SK-N-SH (cell line): ENCODE results near the gene PSMB10. TPM values are rescaled to one million over a fixed set of nuclear protein-coding genes. Genes with fewer than 3 reads are reported as not detected.

ENCODE experiments used
- CTCF ChIA-PET: fragments of 300-600, 350-600 bp; formaldehyde crosslinking; extraction: SDS; loops from one replicate; lab custom pipeline; 2021; lab: Yijun Ruan, JAX
- POLR2A ChIA-PET: fragments of 350-600 bp; sonication (Branson Sonifier 250); formaldehyde crosslinking; extraction: SDS; loops from one replicate; lab custom pipeline; 2020; ENCODE audit warnings: antibody characterized with exemption, inconsistent platforms; lab: Yijun Ruan, JAX
- DNase-seq: peaks from one replicate; pipeline ENCODE4 v3.0.0; 2012
- H2AFZ ChIP-seq: fragments of 200-600 bp; sonication (generic); 2 replicates; pipeline ENCODE4 v1.8.1; 2016; ENCODE audit warnings: antibody characterized with exemption, mild to moderate bottlenecking, low read depth
- H3F3A ChIP-seq: fragments of 200-600 bp; sonication (generic); replicated peaks from 2 replicates; pipeline ENCODE3; 2016; ENCODE audit warnings: antibody characterized with exemption, mild to moderate bottlenecking; ENCODE audit not compliant: insufficient read depth
- H3K27ac ChIP-seq, 2 experiments: fragments of 200-500 bp in 1 of 2; fragments of 200-600 bp in 1 of 2; sonication (Bioruptor generic) in 1 of 2; sonication (generic), shearing (Covaris generic) in 1 of 2; 2 replicates each; pipeline versions ENCODE4 v1.5.1 to v1.6.1; 2014 to 2016; ENCODE audit warnings: low read depth in 2 of 2, inconsistent platforms in 1 of 2, low read length in 1 of 2, mild to moderate bottlenecking in 1 of 2, mixed read lengths in 1 of 2
- H3K27me3 ChIP-seq: fragments of 200-600 bp; sonication (generic), shearing (Covaris generic); 2 replicates; pipeline ENCODE4 v1.6.1; 2016; ENCODE audit warnings: mixed run types; ENCODE audit not compliant: insufficient read depth
- H3K36me3 ChIP-seq, 2 experiments: fragments of 200-500 bp in 1 of 2; fragments of 200-600 bp in 1 of 2; sonication (Bioruptor generic) in 1 of 2; sonication (generic) in 1 of 2; replicated peaks in 1 of 2; 2 replicates each; pipeline versions ENCODE3 to v1.5.1; 2014 to 2016; ENCODE audit warnings: low read length in 1 of 2, mild to moderate bottlenecking in 1 of 2; ENCODE audit not compliant: insufficient read depth in 2 of 2, control insufficient read depth in 1 of 2
- H3K4me1 ChIP-seq, 2 experiments: fragments of 200-500 bp in 1 of 2; fragments of 200-600 bp in 1 of 2; sonication (Bioruptor generic) in 1 of 2; sonication (generic), shearing (Covaris generic) in 1 of 2; 2 replicates each; pipeline versions ENCODE4 v1.5.1 to v1.6.1; 2014 to 2016; ENCODE audit warnings: low read depth in 1 of 2, low read length in 1 of 2, mixed run types in 1 of 2; ENCODE audit not compliant: insufficient read depth in 2 of 2, control insufficient read depth in 1 of 2
- H3K4me2 ChIP-seq: fragments of 200-600 bp; sonication (generic), shearing (Covaris generic); 2 replicates; pipeline ENCODE4 v1.6.1; 2017; ENCODE audit warnings: mixed run types
- H3K4me3 ChIP-seq, 2 experiments: fragments of 200-500 bp in 1 of 2; fragments of 200-600 bp in 1 of 2; sonication (Bioruptor generic) in 1 of 2; sonication (generic), shearing (Covaris generic) in 1 of 2; 2 replicates each; pipeline versions ENCODE4 v1.5.1 to v1.8.1; 2014 to 2016; ENCODE audit warnings: low read depth in 2 of 2, inconsistent platforms in 1 of 2, low read length in 1 of 2, mild to moderate bottlenecking in 1 of 2, mixed read lengths in 1 of 2, moderate library complexity in 1 of 2
- H3K79me2 ChIP-seq: fragments of 200-600 bp; sonication (generic); 2 replicates; pipeline ENCODE4 v1.8.1; 2017; ENCODE audit warnings: mild to moderate bottlenecking; ENCODE audit not compliant: insufficient read depth
- H3K9ac ChIP-seq: fragments of 200-600 bp; sonication (generic); 2 replicates; pipeline ENCODE4 v1.6.1; 2017; ENCODE audit warnings: mixed run types
- H3K9me2 ChIP-seq: fragments of 200-600 bp; sonication (generic); 2 replicates; pipeline ENCODE4 v1.6.1; 2017; ENCODE audit warnings: mixed run types
- H3K9me3 ChIP-seq: fragments of 200-600 bp; sonication (generic); 2 replicates; pipeline ENCODE4 v1.6.1; 2017; ENCODE audit warnings: mixed run types, mild to moderate bottlenecking, moderate library complexity
- H4K20me1 ChIP-seq: fragments of 200-600 bp; sonication (generic); 2 replicates; pipeline ENCODE4 v1.6.1; 2017; ENCODE audit warnings: mild to moderate bottlenecking, mixed run types; ENCODE audit not compliant: insufficient read depth
- CHD2 ChIP-seq: fragments of 150-350 bp; IDR thresholded peaks from 2 replicates; pipeline ENCODE4 v1.6.1; 2018; ENCODE audit warnings: low read length; ENCODE audit not compliant: partially characterized antibody
- ELF1 ChIP-seq: IDR thresholded peaks from 2 replicates; pipeline ENCODE4 v1.4.0; 2012
- EP300 ChIP-seq, 2 experiments: IDR thresholded peaks; 2 replicates each; pipeline versions ENCODE4 v1.4.0 to v1.6.1; 2012; ENCODE audit warnings: borderline replicate concordance in 1 of 2, low read depth in 1 of 2, low read length in 1 of 2
- EZH2phosphoT487 ChIP-seq: fragments of 200-600 bp; sonication (generic); IDR thresholded peaks from 2 replicates; pipeline ENCODE4 v1.6.1; 2017; ENCODE audit warnings: low read depth, mixed run types, mild to moderate bottlenecking, antibody characterized with exemption, moderate library complexity, borderline replicate concordance
- FOSL2 ChIP-seq: IDR thresholded peaks from 2 replicates; pipeline ENCODE4 v1.4.0; 2012; ENCODE audit warnings: low read depth, mild to moderate bottlenecking, moderate library complexity, borderline replicate concordance
- FOXJ3 ChIP-seq: sonication (generic); formaldehyde crosslinking; IDR thresholded peaks from 2 replicates; pipeline ENCODE4 v1.5.1; 2020; ENCODE audit warnings: mild to moderate bottlenecking, missing genetic modification reagents
- FOXM1 ChIP-seq: IDR thresholded peaks from 2 replicates; pipeline ENCODE4 v1.4.0; 2012; ENCODE audit warnings: low read depth, mild to moderate bottlenecking
- GABPA ChIP-seq: IDR thresholded peaks from 2 replicates; pipeline ENCODE4 v1.4.0; 2012; ENCODE audit warnings: low read depth, mild to moderate bottlenecking
- JUND ChIP-seq: IDR thresholded peaks from 2 replicates; pipeline ENCODE4 v1.4.0; 2012
- MEF2A ChIP-seq: IDR thresholded peaks from 2 replicates; pipeline ENCODE4 v1.4.0; 2012; ENCODE audit warnings: low read depth, borderline replicate concordance
- MXI1 ChIP-seq: IDR thresholded peaks from 2 replicates; pipeline ENCODE4 v1.6.1; 2012; ENCODE audit warnings: mild to moderate bottlenecking, low read depth, low read length, improper control_type of control experiment
- RAD21 ChIP-seq: IDR thresholded peaks from 2 replicates; pipeline ENCODE4 v1.6.1; 2012; ENCODE audit warnings: mild to moderate bottlenecking, low read length
- RCOR1 ChIP-seq: fragments of 150-350 bp; IDR thresholded peaks from 2 replicates; pipeline ENCODE4 v1.6.1; 2017; ENCODE audit warnings: antibody characterized with exemption, low read length
- RXRA ChIP-seq: IDR thresholded peaks from 2 replicates; pipeline ENCODE4 v1.4.0; 2012; ENCODE audit warnings: low read depth, mild to moderate bottlenecking, borderline replicate concordance
- SIN3A ChIP-seq: IDR thresholded peaks from 2 replicates; pipeline ENCODE4 v1.6.1; 2012; ENCODE audit warnings: low read depth, mild to moderate bottlenecking, low read length, moderate library complexity, borderline replicate concordance
- SMC3 ChIP-seq: IDR thresholded peaks from 2 replicates; pipeline ENCODE4 v1.6.1; 2012; ENCODE audit warnings: low read depth, low read length, improper control_type of control experiment
- TAF1 ChIP-seq: IDR thresholded peaks from 2 replicates; pipeline ENCODE4 v1.6.1; 2012; ENCODE audit warnings: low read depth, mild to moderate bottlenecking, low read length, moderate library complexity, borderline replicate concordance
- TEAD4 ChIP-seq: IDR thresholded peaks from 2 replicates; pipeline ENCODE4 v1.4.0; 2012; ENCODE audit warnings: mild to moderate bottlenecking, borderline replicate concordance; ENCODE audit not compliant: insufficient read depth
- YY1 ChIP-seq: IDR thresholded peaks from 2 replicates; pipeline ENCODE4 v1.4.0; 2012; ENCODE audit warnings: low read depth, mild to moderate bottlenecking
- WGBS: methylation state at CpG from one replicate; pipeline ENCODE4 v1.1.6; 2017; ENCODE audit warnings: low lambda C conversion rate; 5-methylcytosine and 5-hydroxymethylcytosine counted together
- polyA plus RNA-seq, 3 experiments: library from polyadenylated mRNA; depleted of rRNA; stranded (reverse); fragments of >200 nt; gene quantifications; 2 replicates each; pipeline ENCODE4 v1.2.3, GENCODE V29; 2012
- TF ChIP-seq, protein P1 (sequence below): fragments of 150-350 bp; IDR thresholded peaks from 2 replicates; pipeline ENCODE4 v1.6.1; 2017; ENCODE audit warnings: antibody characterized with exemption, low read length, low read depth, borderline replicate concordance
- TF ChIP-seq, protein P2 (sequence below): IDR thresholded peaks from 2 replicates; pipeline ENCODE4; 2012
- TF ChIP-seq, protein P3 (sequence below): fragments of 150-350 bp; IDR thresholded peaks from 2 replicates; pipeline ENCODE4 v1.6.1; 2016; ENCODE audit warnings: mild to moderate bottlenecking, low read depth, low read length
- TF ChIP-seq, protein P4 (sequence below): IDR thresholded peaks from 2 replicates; pipeline ENCODE4 v1.4.0; 2012; ENCODE audit warnings: low read depth, borderline replicate concordance

Gene PSMB10
- polyA plus RNA-seq, 1 of the 3 experiments (the other 2 are of a cell fraction): 57.8 TPM

DNA sequence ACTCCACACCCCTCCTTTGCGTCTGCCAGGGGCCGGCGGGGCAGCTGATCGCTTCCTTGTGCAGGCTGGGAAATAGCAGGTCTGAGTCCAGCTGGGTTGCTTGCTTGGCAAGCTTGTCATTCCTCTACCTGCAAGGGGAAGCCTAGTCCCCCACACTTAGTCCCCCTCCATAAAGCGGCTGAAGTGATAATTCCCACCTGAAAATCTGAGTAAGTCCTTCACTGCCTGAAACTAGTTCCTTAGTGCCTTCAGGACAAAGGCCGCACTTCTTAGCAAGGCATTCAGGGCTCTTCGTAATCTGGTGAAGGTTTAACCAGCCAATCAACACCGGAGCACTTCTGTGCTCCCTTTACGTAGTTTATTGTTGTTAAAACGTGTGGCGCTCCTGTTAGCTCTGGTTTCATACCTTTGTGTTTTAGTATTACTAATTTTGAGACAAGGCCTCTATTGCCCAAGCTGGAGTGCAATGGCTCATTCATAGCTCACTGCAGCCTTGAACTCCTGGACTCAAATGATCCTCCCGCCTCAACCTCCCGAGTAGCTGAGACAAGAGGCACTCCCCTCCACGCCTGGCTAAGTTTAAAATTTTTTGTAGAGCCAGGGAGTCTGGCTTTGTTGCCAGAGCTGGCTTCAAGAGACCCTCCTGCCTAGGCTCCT is 42.8 kb downstream of the PSMB10 start (continued):
- TF ChIP-seq EP300 (IDR thresholded peaks at IDR 0.05; ENCODE audit: borderline replicate concordance in 1 of 2, low read depth in 1 of 2, low read length in 1 of 2): no peak
- no peak for TF ChIP-seq RXRA
- no peak for TF ChIP-seq MEF2A
- TF ChIP-seq MXI1: no peak
- no peak for TF ChIP-seq SMC3
- TF ChIP-seq GABPA: no peak
- TF ChIP-seq FOXJ3 (CRISPR knock-in tag): no peak

DNA sequence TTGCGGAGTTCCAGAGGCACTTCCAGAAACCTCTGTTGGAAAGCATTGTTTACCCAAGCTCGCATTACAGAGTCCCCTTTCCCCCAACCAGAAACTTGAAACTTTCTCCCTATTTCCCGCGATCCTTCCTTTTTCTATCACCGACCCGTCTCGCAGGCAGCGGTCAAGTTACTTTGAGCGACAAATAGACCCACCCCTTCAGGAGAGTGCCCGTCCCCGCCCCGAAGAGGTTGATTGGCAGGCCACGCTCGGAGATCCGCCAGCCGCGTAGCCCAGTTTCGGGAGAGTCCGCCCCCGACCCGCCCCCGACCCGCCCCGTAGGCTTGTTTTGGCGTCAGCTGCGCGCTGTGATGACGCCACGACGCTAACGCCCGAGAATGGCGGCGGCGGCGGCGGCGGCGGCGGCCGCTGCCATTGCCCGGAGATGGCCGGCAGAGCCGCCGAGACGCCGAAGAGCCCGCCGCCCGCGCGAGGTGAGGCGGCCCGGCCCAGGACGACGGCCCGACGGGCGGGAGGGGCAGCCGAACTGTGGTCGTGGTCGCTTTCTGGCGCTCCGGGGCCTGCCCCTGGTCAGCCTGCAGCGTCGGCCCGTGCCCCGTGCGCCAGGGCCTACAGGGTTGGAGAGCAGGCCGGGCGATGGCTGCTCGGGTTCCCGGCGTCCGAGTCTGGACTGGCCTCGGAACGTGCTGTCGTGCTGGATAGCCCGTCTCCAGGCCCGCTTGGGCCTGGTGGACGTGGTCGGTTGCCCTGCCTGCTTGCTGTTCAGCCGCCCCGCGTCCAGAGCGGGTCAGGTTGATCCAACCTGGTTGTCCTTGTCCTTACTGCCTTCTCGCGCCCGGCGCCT is 43.5 kb downstream of the PSMB10 start, which contains the start of gene PSKH1:
Gene PSKH1 (plus strand): TSS at position 356 of the 844 bp plus-strand sequence. CDS start 15,496 bp downstream, outside the sequence.
- H3K79me2 ChIP-seq: peaks cover 49% of the 10 kb centered on the region
- ChIA-PET POLR2A (interaction anchor here (1.0 kb wide), 1 partner anchor 11 kb away, joined by 3 read pairs; no protein-coding TSS in a partner anchor), CTCF (interaction anchor here (0.9 to 22.4 kb wide), 10 partner anchors 9 to 148 kb away, joined by 3 to 564 read pairs (median 4); partner anchors contain the start of genes CTRL, LCAT, NRN1L and NUTF2)
- WGBS: 2% methylated on average over 21 of the region's 90 CpGs
- peaks cover 10 to 11% of the 10 kb centered on the region in 2 experiments; a peak in 2 of 4 replicates for H3K4me1 ChIP-seq
- peak within 1 kb of the TSS; percentile 80 to 97 for H3K4me3 ChIP-seq
- H3F3A ChIP-seq: no peaks in the 10 kb centered on the region
- no peaks in the 10 kb centered on the region for H3K36me3 ChIP-seq
- peak within 1 kb of the TSS; percentile 99 for H3K9ac ChIP-seq
- peak within 1 kb of the TSS; percentile 68 to 69 for H3K27ac ChIP-seq
- peak; percentile 100 for DNase-seq
- H3K4me2 ChIP-seq: peak within 1 kb of the TSS; percentile 93
- no peaks in the 10 kb centered on the region for H3K9me2 ChIP-seq
- H3K9me3 ChIP-seq: no peaks in the 10 kb centered on the region
- peak within 1 kb of the TSS; percentile 82 for H2AFZ ChIP-seq
- H4K20me1 ChIP-seq: peaks cover 5% of the 10 kb centered on the region; the same call in 1 of the 2 replicates
- no peaks in the 10 kb centered on the region for H3K27me3 ChIP-seq
- TF ChIP-seq TEAD4 (no peak), GABPA (no peak), EZH2phosphoT487 (no peak), YY1 (peak; percentile 90), SMC3 (no peak), FOSL2 (no peak), SIN3A (peak; percentile 8; the same call in 1 of the 2 replicates), TAF1 (peak; percentile 67), FOXM1 (no peak), RAD21 (no peak), RXRA (no peak), MXI1 (peak; percentile 55; the same call in 1 of the 2 replicates), CHD2 (peak; percentile 77), RCOR1 (no peak), JUND (no peak), ELF1 (no peak)
- TF ChIP-seq, protein P1, sequence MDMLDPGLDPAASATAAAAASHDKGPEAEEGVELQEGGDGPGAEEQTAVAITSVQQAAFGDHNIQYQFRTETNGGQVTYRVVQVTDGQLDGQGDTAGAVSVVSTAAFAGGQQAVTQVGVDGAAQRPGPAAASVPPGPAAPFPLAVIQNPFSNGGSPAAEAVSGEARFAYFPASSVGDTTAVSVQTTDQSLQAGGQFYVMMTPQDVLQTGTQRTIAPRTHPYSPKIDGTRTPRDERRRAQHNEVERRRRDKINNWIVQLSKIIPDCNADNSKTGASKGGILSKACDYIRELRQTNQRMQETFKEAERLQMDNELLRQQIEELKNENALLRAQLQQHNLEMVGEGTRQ: no peak
- TF ChIP-seq, protein P2, sequence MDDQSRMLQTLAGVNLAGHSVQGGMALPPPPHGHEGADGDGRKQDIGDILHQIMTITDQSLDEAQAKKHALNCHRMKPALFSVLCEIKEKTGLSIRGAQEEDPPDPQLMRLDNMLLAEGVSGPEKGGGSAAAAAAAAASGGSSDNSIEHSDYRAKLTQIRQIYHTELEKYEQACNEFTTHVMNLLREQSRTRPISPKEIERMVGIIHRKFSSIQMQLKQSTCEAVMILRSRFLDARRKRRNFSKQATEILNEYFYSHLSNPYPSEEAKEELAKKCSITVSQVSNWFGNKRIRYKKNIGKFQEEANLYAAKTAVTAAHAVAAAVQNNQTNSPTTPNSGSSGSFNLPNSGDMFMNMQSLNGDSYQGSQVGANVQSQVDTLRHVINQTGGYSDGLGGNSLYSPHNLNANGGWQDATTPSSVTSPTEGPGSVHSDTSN: peak; percentile 99
- TF ChIP-seq, protein P3, sequence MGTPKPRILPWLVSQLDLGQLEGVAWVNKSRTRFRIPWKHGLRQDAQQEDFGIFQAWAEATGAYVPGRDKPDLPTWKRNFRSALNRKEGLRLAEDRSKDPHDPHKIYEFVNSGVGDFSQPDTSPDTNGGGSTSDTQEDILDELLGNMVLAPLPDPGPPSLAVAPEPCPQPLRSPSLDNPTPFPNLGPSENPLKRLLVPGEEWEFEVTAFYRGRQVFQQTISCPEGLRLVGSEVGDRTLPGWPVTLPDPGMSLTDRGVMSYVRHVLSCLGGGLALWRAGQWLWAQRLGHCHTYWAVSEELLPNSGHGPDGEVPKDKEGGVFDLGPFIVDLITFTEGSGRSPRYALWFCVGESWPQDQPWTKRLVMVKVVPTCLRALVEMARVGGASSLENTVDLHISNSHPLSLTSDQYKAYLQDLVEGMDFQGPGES: no peak
- TF ChIP-seq, protein P4, sequence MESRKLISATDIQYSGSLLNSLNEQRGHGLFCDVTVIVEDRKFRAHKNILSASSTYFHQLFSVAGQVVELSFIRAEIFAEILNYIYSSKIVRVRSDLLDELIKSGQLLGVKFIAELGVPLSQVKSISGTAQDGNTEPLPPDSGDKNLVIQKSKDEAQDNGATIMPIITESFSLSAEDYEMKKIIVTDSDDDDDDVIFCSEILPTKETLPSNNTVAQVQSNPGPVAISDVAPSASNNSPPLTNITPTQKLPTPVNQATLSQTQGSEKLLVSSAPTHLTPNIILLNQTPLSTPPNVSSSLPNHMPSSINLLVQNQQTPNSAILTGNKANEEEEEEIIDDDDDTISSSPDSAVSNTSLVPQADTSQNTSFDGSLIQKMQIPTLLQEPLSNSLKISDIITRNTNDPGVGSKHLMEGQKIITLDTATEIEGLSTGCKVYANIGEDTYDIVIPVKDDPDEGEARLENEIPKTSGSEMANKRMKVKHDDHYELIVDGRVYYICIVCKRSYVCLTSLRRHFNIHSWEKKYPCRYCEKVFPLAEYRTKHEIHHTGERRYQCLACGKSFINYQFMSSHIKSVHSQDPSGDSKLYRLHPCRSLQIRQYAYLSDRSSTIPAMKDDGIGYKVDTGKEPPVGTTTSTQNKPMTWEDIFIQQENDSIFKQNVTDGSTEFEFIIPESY: peak; percentile 72; the same call in 1 of the 2 replicates
